Hematopoietic multipotent progenitor cell treated with erythropoietin and hydrocortisone succinate and interleukin-3 and kit ligand, for 8 days (in vitro differentiated cells): ENCODE results near the gene SPAG8.

Experiments
- DNase-seq: peaks from one replicate; pipeline ENCODE4 v3.0.0-alpha.2; 2015

SPAG8 gene

GRCh38 chr9:35771534-35771933, 40.5 kb downstream of the SPAG8 start:
- peak; percentile 65 for DNase-seq

- no peak for DNase-seq
These were observed 41.0 kb downstream of the SPAG8 start for GRCh38 chr9:35771075-35771433.

GRCh38 chr9:35769763-35770162, 42.3 kb downstream of the SPAG8 start:
- DNase-seq, result no peak

GRCh38 chr9:35767458-35767857, 44.6 kb downstream of the SPAG8 start:
- DNase-seq, result no peak

- no peak for DNase-seq
These were observed 45.1 kb downstream of the SPAG8 start for GRCh38 chr9:35766997-35767396.

GRCh38 chr9:35763803-35764202, 48.3 kb downstream of the SPAG8 start:
- no peak for DNase-seq

- DNase-seq, result no peak
These were observed 48.9 kb downstream of the SPAG8 start for GRCh38 chr9:35763181-35763580.

GRCh38 chr9:35760651-35761050, 51.4 kb downstream of the SPAG8 start:
- no peak for DNase-seq

GRCh38 chr9:35759795-35760194, 52.3 kb downstream of the SPAG8 start:
- DNase-seq, result no peak
